Body of pancreas (tissue), 4 donors: ENCODE measurements around the gene KLC4. TPM values are rescaled to one million over a fixed set of nuclear protein-coding genes. Genes with fewer than 3 reads are reported as not detected.

Experiments used
- ATAC-seq: fragments of 150-250 bp; one replicate; pipeline ENCODE4 v1.9.1; 2016
- DNase-seq, 4 donors: peaks; one replicate each; pipeline ENCODE4 v3.0.0-alpha.2; 2019
- H3K27ac ChIP-seq, 4 donors: fragments of 200-600 bp; sonication (generic); 1 replicate in 3 of 4; 2 replicates in 1 of 4; pipeline versions ENCODE4 v1.5.1 to v1.6.1; 2016 to 2019; ENCODE audit warnings: mild to moderate bottlenecking in 1 of 4, mixed read lengths in 1 of 4, moderate library complexity in 1 of 4
- H3K27me3 ChIP-seq, 2 donors: fragments of 200-600 bp; sonication (generic); one replicate each; pipeline ENCODE4 v1.6.0; 2016; ENCODE audit warnings: mild to moderate bottlenecking in 1 of 2
- H3K36me3 ChIP-seq, 2 donors: fragments of 200-600 bp; sonication (generic); replicated peaks in 1 of 2; 2 replicates each; pipeline ENCODE4 v1.5.1; 2016; ENCODE audit warnings: low read depth in 2 of 2; ENCODE audit not compliant: insufficient read depth in 1 of 2
- H3K4me1 ChIP-seq: fragments of 200-600 bp; sonication (generic); one replicate; pipeline ENCODE4 v1.6.0; 2016
- H3K4me3 ChIP-seq, 2 donors: fragments of 200-600 bp; sonication (generic); 1 replicate in 1 of 2; 2 replicates in 1 of 2; pipeline ENCODE4 v1.5.1; 2016 to 2019
- H3K9me3 ChIP-seq, 3 donors: fragments of 200-600 bp; sonication (generic); 1 replicate in 2 of 3; 2 replicates in 1 of 3; pipeline ENCODE4 v1.5.1; 2016
- CTCF ChIP-seq, 7 experiments: fragments of 450-650 bp in 4 of 7; fragments of 200-600 bp in 3 of 7; sonication (generic) in 3 of 7; IDR thresholded peaks; one replicate each; pipeline ENCODE4 v1.5.1; 2016 to 2019; ENCODE audit warnings: antibody characterized with exemption in 7 of 7
- POLR2A ChIP-seq, 3 donors: fragments of 450-650 bp; IDR thresholded peaks; one replicate each; pipeline ENCODE4 v1.6.1; 2016; ENCODE audit warnings: antibody characterized with exemption in 3 of 3, mild to moderate bottlenecking in 2 of 3
- WGBS, 2 donors: methylation state at CpG; one replicate each; pipeline ENCODE4 v1.1.5; 2017; 5-methylcytosine and 5-hydroxymethylcytosine counted together
- intact Hi-C: fragments of 100-400 bp; cut with DNase I; formaldehyde crosslinking; loops from one replicate; pipeline ENCODE4 v1.15.1; 2023
- total RNA-seq, 2 donors: library from RNA; depleted of rRNA; stranded (reverse); fragments of >200 nt; gene quantifications; one replicate each; pipeline ENCODE4 v1.1.0, GENCODE V29; 2016

KLC4 gene
- total RNA-seq, 2 donors from 2014 or later = 19.8 to 33.5 TPM

GRCh38 chr6:43124481-43124880 is 65.0 kb downstream of the KLC4 start:
- TF ChIP-seq CTCF (IDR thresholded peaks at IDR 0.05) (no peak), POLR2A (IDR thresholded peaks at IDR 0.05) (no peak)
- DNase-seq (no peak), ATAC-seq (no peak)
- no peaks in the 10 kb centered on the region for H3K36me3 ChIP-seq
- 74 to 83% methylated on average over 2 to 6 of the region's 6 CpGs for WGBS, 2 donors
- no peaks in the 10 kb centered on the region for H3K4me1 ChIP-seq
- H3K9me3 ChIP-seq = no peaks in the 10 kb centered on the region
- intact Hi-C loops = no loop called here
- H3K4me3 ChIP-seq = no peak overlapping the region
- peak overlapping the region in 1 of 4 donors; percentile 15 for H3K27ac ChIP-seq
- H3K27me3 ChIP-seq = no peaks in the 10 kb centered on the region

Other genes with a start within 250 kb of the KLC4 start
- 10 to 100 TPM; 42.2 to 56.3 TPM for gene RPL7L1, start 180.0 kb upstream of the KLC4 start, total RNA-seq
- not detected for gene PTCRA, start 143.6 kb upstream of the KLC4 start, total RNA-seq
- 10 to 100 TPM; 50.8 to 74.7 TPM for gene CNPY3, start 130.2 kb upstream of the KLC4 start, total RNA-seq
- gene GNMT, start 98.9 kb upstream of the KLC4 start, total RNA-seq = 100 to 1,000 TPM in 1 of 2 donors, 10 to 100 TPM in 1; 67.2 to 630 TPM
- 10 to 100 TPM; 18.1 to 26.2 TPM for gene PEX6, start 80.5 kb upstream of the KLC4 start, total RNA-seq
- 10 to 100 TPM in 1 of 2 donors, 1 to 10 TPM in 1; 8.2 to 13.5 TPM for gene PPP2R5D, start 75.1 kb upstream of the KLC4 start, total RNA-seq
- 10 to 100 TPM; 17.5 to 32.9 TPM for gene MEA1, start 45.7 kb upstream of the KLC4 start, total RNA-seq
- 10 to 100 TPM; 29.7 to 44.6 TPM for gene KLHDC3, start 45.4 kb upstream of the KLC4 start, total RNA-seq
- 10 to 100 TPM; 28.3 to 29.7 TPM for gene RRP36, start 38.0 kb upstream of the KLC4 start, total RNA-seq
- gene CUL7, start 5.8 kb upstream of the KLC4 start, total RNA-seq = 10 to 100 TPM; 16.3 to 24.4 TPM
- gene MRPL2, start 197 bp upstream of the KLC4 start, total RNA-seq = 10 to 100 TPM; 13.5 to 15.2 TPM
- gene PTK7, start 16.7 kb downstream of the KLC4 start, total RNA-seq = 10 to 100 TPM; 26.4 to 28.0 TPM
- gene SRF, start 111.6 kb downstream of the KLC4 start, total RNA-seq = 10 to 100 TPM; 12.7 to 30.7 TPM
- 10 to 100 TPM; 34.8 to 84.4 TPM for gene CUL9, start 122.6 kb downstream of the KLC4 start, total RNA-seq
- gene DNPH1, start 169.8 kb downstream of the KLC4 start, total RNA-seq = 100 to 1,000 TPM in 1 of 2 donors, 10 to 100 TPM in 1; 94.2 to 119 TPM
- under 1 TPM; 0.26 to 0.33 TPM for gene TTBK1, start 183.8 kb downstream of the KLC4 start, total RNA-seq
- gene SLC22A7, start 238.6 kb downstream of the KLC4 start, total RNA-seq = not detected
- not detected for gene CRIP3, start 249.2 kb downstream of the KLC4 start, total RNA-seq